SK-N-MC (cell line): Measurements from ENCODE around the gene GRAMD1C.

Experiments
- EZH2 ChIP-seq: fragments of 200-600 bp; sonication (generic); IDR thresholded peaks from one replicate; pipeline ENCODE4 v1.6.1; 2017; ENCODE audit warnings: antibody characterized with exemption
- FOXP2 ChIP-seq: optimal IDR thresholded peaks from 2 replicates; pipeline ENCODE3; 2011; ENCODE audit warnings: mild to moderate bottlenecking, moderate library complexity; ENCODE audit not compliant: insufficient read depth; ENCODE audit errors: extremely low read length, control extremely low read depth
- POLR2AphosphoS5 ChIP-seq: IDR thresholded peaks from 2 replicates; pipeline ENCODE4 v1.6.1; 2012; ENCODE audit warnings: mild to moderate bottlenecking, low read depth, low read length, borderline replicate concordance

DNA sequence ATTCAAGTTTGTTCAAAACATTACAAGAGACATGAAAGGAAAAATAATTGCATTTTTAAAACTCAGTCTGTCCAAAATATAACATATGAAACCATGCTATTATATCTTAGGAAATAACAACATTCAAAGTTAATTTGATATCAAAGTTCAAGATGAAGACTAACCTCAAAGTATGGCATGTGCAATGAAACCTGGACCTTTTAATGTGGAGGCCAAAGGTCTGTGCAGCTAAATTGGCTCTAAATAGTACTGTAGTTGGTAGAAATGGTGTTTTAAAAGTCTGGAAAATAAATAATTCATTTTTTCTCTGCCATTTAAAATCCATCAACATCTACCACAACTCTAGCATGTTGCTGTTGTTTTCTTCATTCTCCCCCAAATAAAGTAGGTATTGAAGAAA, 8.7 kb downstream of the GRAMD1C start:
- no peak for TF ChIP-seq POLR2AphosphoS5
- TF ChIP-seq EZH2, result no peak
- TF ChIP-seq FOXP2, result no peak
